ENCODE measurements around the gene RAET1L.
A peak's percentile ranks its signal among the peaks of the same experiment; 100 is the strongest.

RAET1L gene

GRCh38 chr6:150057501-150057951 is 32.2 kb upstream of the RAET1L start:
- DNase-seq: no peak
- no peak for TF ChIP-seq GATA1 (IDR thresholded peaks at IDR 0.05; ENCODE audit: low read depth, low read length)
- no peak for TF ChIP-seq POLR2A (IDR thresholded peaks at IDR 0.05; ENCODE audit: low read length)

- no peak for DNase-seq
- TF ChIP-seq POLR2A (IDR thresholded peaks at IDR 0.05; ENCODE audit: low read length): no peak
- TF ChIP-seq GATA1 (IDR thresholded peaks at IDR 0.05; ENCODE audit: low read depth, low read length): no peak
Observed at GRCh38 chr6:150056916-150057315, 31.6 kb upstream of the RAET1L start.

GRCh38 chr6:150056156-150056555 is 30.8 kb upstream of the RAET1L start:
- no peak for TF ChIP-seq GATA1 (IDR thresholded peaks at IDR 0.05; ENCODE audit: low read depth, low read length)
- TF ChIP-seq POLR2A (IDR thresholded peaks at IDR 0.05; ENCODE audit: low read length): no peak
- no peak for DNase-seq

DNA sequence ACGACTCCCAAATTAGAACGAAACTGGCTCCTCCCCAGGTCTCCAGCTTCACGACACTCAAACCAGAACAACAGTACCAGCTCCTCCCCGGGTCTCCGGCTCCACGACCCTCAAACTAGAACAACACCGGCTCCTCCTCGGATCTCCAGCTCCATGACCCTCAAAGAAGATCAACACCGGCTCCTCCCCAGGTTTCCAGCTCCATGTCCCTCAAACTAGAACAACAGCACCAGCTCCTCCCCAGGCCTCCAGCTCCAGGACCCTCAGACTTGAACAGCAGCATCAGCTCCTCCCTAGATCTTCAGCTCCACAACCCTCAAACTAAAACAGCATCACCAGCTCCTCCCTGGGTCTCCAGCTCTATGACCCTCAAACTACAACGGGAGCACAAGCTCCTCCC is 29.8 kb upstream of the RAET1L start:
- TF ChIP-seq GATA1 (IDR thresholded peaks at IDR 0.05; ENCODE audit: low read depth, low read length): no peak
- no peak for TF ChIP-seq POLR2A (IDR thresholded peaks at IDR 0.05; ENCODE audit: low read length)

GRCh38 chr6:150053450-150053849 is 28.1 kb upstream of the RAET1L start:
- DNase-seq: no peak
- no peak for TF ChIP-seq GATA1 (IDR thresholded peaks at IDR 0.05; ENCODE audit: low read depth, low read length)
- no peak for TF ChIP-seq POLR2A (IDR thresholded peaks at IDR 0.05; ENCODE audit: low read length)

More for the DNA sequence above, 29.8 kb upstream of the RAET1L start:
- DNase-seq: no peak

- DNase-seq: no peak
- TF ChIP-seq GATA1 (IDR thresholded peaks at IDR 0.05; ENCODE audit: low read depth, low read length) (no peak), POLR2A (IDR thresholded peaks at IDR 0.05; ENCODE audit: low read length) (no peak)
Observed at GRCh38 chr6:150050846-150051245, 25.5 kb upstream of the RAET1L start.

- TF ChIP-seq POLR2A (IDR thresholded peaks at IDR 0.05; ENCODE audit: low read length) (no peak), GATA1 (IDR thresholded peaks at IDR 0.05; ENCODE audit: low read depth, low read length) (no peak)
- no peak for DNase-seq
Observed at GRCh38 chr6:150048099-150048498, 22.8 kb upstream of the RAET1L start.

- DNase-seq: no peak
- TF ChIP-seq GATA1 (IDR thresholded peaks at IDR 0.05; ENCODE audit: low read depth, low read length) (no peak), POLR2A (IDR thresholded peaks at IDR 0.05; ENCODE audit: low read length) (no peak)
Observed at GRCh38 chr6:150046943-150047342, 21.6 kb upstream of the RAET1L start.

- TF ChIP-seq POLR2A (IDR thresholded peaks at IDR 0.05; ENCODE audit: low read length) (no peak), GATA1 (IDR thresholded peaks at IDR 0.05; ENCODE audit: low read depth, low read length) (no peak)
- no peak for DNase-seq
Observed at GRCh38 chr6:150044621-150045145, 19.4 kb upstream of the RAET1L start.

GRCh38 chr6:150043501-150044412 is 18.4 kb upstream of the RAET1L start:
- TF ChIP-seq POLR2A (IDR thresholded peaks at IDR 0.05; ENCODE audit: low read length) (no peak), GATA1 (IDR thresholded peaks at IDR 0.05; ENCODE audit: low read depth, low read length) (no peak)
- no peak for DNase-seq

DNA sequence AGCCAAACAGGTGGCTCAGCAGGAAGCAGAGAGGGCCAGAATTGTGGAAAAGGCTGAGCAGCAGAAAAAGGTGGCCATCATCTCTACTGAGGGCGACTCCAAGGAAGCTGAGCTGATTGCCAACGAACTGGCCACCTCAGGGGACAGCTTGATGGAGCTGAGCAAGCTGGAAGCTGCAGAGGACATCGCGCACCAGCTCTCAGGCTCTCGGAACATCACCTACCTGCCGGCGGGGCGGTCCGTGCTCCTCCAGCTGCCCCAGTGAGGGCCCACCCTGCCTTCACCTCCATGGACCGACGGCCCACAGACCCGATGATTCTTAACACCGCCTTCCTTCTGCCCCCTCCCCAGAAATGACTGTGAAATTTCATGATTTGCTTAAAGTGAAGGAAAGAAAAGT is 17.8 kb upstream of the RAET1L start:
- TF ChIP-seq GATA1 (IDR thresholded peaks at IDR 0.05; ENCODE audit: low read depth, low read length) (no peak), POLR2A (IDR thresholded peaks at IDR 0.05; ENCODE audit: low read length) (no peak)
- DNase-seq: no peak

DNA sequence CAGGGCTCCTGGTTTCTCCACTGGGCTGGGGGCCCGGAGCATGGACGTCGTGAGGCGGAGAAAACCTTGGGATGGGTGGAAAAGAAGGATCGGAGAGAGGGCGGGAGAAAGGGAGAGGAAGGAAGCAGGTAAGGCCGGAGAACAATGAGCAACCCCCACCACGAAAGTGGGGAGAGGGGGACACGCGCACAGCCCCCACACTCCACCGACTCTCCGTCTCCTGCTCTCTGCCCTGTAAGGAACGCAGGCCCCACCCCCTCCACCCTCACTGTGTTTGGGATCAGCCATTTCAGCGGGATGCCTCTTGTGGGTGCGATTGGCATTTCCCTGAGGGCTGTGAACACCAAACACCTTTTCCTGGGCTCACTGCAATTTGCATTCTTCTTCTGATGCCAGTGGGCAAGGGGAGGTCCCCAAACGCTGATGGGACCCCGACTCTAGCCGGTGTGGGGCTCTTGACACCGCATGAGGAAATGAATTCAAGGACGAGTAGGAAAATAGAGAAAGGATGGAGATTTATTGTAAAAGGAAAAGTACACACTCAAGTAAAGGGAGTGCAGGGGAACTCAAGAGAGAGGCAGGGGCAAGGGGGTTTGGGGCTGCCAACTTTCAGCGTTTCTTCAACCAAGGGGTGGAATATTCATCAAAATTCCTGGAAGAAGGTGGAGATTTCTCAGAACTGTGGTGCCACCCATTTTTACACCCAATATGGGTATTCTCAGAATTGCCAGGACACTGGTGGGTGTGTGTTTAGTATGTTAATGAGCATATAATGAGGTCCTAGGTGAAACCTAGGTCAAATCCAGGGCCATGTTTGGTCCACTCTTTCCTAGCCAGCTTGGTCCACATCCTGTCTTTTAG is 13.1 kb upstream of the RAET1L start:
- TF ChIP-seq GATA1 (IDR thresholded peaks at IDR 0.05; ENCODE audit: low read depth, low read length) (no peak), POLR2A (IDR thresholded peaks at IDR 0.05; ENCODE audit: low read length) (no peak)
- peak in 1 of 2 experiments; percentile 15 for DNase-seq

DNA sequence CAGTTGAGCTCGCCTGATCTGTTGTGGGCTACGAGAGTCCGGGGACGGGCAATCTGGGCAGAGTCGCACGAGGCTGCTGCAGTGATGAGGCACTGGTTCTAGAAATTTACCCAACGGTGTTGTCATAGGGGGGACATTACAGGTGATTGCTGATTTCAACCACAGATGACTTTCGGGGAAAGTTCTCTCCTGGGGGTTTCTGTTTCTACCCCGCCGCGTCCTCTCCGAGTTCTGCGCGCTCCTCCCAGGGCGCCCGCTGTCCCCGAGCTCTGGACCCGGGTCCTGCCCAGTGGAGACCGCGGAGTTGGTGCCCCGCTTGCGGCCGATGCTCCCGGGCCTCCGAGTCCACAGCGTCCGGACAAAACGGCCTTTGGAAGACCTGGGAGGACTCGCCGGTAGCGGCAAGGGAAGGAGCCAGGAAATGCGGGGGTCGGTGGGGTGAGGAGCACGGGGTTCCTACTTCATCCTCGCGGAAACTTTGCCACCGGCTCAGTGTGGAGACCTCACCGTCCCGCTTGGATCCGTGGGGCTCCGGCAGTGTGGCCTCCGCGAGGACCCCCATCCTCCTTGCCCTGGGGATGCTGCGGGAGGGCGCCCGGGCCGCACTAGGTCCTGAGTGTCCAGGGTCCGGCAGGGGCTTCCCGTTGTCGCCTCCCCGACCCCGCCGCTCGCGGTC is 12.3 kb upstream of the RAET1L start:
- DNase-seq: no peak

More for the DNA sequence above, 12.3 kb upstream of the RAET1L start:
- no peak for TF ChIP-seq GATA1 (IDR thresholded peaks at IDR 0.05; ENCODE audit: low read depth, low read length)
- no peak for TF ChIP-seq POLR2A (IDR thresholded peaks at IDR 0.05; ENCODE audit: low read length)
